T-helper 22 cell (primary cell): Measurements from ENCODE around the gene NTN4.
"Not testable (repeated sequence)": the region's sequence is repeated elsewhere in the genome, so short reads cannot be mapped to it uniquely, and the experiment has no call there.

ENCODE experiments used
- DNase-seq: peaks from one replicate; pipeline ENCODE4 v3.0.0-alpha.2; 2020; ENCODE audit warnings: low read depth

NTN4 gene

GRCh38 chr12:95790033-95790916 lies at the start of gene NTN4:
NTN4 (minus strand) TSS chr12:95790764; CDS start chr12:95790309, 455 bp downstream.
- no peak for DNase-seq

DNA sequence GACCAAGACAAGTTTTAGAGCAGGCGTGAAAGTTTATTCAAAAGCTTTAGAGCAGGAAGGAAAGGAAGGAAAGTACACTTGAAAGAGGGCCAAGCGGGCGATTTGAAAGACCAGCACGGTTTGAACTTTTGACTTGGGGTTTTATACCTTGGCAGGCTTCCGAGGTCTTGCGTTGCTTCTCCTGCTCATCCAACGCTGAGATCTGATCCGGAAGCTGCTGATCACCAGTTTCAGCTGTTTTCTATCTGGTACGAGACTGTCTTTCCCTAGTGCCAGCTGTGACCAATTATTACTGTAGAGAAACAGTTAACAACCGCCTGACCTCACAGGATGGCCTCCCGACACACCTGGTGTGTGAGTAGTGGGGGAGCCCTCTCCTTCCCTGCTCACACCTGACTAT lies 47.6 kb upstream of the NTN4 start:
- no peak for DNase-seq

DNA sequence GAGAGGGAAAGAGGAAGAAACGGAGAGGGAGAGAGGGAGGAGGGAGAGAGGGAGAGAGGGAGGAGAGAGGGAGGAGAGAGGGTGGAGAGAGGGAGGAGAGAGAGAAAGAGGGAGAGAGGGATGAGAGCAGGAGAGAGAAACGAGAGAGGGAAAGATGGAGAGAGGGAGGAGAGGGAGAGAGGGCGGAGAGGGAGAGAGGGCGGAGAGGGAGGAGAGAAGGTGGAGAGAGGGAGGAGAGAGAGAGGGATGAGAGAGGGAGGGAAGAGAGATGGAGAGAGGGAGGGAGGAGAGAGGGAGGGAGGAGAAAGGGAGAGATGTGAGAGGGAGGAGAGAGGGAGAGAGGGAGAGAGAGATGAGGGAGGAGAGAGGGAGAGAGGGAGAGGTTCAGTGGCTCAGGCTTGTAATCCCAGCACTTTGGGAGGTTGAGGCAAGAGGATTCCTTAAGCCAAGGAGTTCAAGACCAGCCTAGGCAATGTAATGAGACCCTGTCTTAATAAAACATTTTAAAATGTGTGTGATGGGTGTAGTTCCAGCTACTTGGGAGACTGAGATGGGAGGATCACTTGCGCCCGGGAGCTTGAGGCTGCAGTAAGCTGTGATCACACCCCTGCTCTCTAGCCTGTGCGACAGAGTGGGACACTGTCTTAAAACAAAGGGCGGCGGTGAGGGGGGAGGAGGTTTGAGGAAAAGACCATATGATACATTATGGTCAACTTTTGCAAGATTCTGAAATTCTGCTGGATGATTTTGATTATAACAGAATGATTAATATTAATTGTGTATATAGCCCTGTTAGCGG lies 46.9 kb upstream of the NTN4 start:
- no peak for DNase-seq

DNA sequence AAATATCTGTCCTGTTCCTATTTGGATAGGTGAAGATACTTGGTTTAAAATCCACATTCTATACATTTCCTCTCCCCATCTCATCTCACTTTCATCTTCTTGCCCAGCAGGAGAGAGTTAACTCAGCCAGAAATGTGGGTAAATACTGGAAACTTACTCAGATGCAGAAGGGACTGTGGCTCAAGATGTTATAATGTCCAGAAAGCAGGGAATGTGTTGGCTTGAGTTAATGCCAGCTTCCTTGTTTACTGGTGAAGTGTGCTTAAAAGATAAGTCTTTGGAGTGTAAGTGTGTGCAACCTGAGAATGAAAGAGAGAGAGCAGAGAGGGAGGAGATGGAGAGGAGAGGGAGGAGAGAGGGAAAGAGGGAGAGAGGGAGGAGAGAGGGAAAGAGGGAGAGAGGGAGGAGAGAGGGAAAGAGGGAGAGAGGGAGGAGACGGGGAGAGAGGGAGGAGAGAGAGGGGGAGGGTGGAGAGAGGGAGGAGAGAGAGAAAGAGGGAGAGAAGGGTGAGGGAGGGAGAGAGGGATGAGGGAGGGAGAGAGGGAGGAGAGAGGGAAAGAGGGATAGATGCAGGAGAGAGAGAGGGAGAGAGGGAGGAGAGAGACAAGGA lies 46.2 kb upstream of the NTN4 start:
- DNase-seq, result no peak

DNA sequence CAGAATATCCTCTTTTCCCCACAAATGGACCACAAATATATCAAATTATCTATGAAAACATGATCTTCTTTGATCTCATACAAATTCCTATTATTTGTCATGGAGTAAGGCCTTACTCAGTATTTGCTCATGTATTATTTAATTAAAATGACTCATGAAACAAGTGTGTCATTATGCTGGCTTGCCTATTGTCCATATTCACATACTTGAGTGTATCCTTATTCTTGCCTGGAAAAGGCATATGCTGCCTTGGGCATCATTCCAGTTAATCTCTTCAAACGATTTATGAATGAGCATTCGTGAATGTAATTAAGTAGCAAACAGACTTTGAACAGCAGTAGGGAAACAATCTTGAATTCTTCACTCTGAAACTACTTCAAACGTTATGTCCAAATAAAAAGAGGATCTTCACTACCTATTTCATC lies 45.6 kb upstream of the NTN4 start:
- no peak for DNase-seq

- DNase-seq, result no peak
Observed at GRCh38 chr12:95834572-95834971, 44.0 kb upstream of the NTN4 start.

DNA sequence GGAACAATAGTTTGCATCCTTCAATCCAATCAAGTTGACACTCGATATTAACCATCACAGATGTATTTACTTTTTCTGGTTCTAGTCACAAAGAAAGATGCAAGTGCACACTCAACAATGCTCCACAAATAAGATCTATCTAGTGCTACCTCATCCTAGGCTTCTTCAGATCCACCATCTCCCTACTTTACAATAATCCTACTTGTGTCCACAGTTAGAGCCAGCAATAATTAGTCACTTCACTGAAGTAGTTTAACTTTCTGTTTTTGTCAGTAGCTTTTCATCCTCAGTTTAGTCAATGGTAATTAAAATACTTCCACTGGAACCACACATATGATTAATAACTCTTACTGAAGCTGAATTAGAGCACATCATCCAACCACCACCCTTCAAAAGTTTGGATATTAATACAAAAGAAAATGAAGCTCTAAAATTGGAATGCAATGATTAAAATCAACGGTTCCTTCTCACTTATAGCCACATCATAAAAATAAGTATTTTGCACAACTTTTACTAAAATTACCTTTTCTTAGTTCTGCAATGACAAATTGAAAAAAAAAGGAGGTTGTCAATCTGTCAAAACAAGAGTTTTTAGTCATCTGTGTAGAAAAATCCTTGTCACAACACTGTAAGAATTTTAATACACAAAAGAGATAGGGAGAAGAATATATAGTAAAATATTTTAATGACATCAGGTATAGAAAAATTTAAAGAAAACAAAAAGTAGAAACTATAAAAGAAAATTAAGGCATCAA lies 39.9 kb upstream of the NTN4 start:
- DNase-seq, result no peak

DNA sequence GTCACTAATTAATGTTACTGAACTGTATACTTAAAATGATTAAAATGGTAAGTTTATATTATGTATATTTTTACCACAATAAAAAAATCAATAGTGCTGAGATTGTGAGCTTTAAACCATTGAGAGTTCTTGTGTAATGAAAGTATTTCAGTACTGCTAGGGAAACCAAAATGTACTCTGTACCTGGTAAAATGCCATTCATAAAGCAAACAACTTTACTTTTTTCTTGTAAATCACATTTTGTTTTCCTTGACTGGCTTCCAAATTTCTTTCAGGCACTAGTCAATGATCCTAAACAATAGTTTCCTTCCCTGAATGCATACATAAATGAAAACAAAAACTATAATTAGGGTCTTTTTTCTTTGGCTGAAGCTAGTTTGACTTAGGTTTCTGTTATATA lies 38.8 kb upstream of the NTN4 start:
- DNase-seq, result no peak

DNA sequence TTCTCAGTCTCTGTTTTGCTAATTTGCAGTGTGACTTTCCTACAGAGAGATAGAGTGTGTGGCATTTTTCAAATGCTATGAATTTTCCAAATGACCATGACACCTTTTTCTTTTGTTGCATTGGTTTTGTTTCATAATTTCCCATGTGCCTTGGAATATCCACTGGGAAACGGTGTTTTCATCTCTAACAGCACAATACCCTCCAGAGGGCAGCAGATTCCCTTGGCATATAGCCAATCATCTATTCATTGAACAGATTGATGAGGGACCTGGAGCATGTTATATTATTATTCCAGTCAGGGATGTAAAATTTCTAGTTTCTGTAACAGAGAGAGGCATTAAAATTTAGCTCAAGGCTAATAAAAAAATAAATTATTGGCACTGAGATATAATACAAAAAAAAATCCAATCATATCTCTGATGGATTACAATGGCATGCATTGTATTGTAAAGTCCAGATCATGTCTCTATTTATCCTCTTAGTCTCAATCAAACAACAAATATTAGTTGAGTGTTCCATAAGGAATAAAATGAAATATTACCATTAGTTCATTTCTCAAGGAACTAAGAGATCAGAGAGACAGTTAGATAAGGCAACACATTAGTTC lies 29.6 kb upstream of the NTN4 start:
- DNase-seq, result no peak

DNA sequence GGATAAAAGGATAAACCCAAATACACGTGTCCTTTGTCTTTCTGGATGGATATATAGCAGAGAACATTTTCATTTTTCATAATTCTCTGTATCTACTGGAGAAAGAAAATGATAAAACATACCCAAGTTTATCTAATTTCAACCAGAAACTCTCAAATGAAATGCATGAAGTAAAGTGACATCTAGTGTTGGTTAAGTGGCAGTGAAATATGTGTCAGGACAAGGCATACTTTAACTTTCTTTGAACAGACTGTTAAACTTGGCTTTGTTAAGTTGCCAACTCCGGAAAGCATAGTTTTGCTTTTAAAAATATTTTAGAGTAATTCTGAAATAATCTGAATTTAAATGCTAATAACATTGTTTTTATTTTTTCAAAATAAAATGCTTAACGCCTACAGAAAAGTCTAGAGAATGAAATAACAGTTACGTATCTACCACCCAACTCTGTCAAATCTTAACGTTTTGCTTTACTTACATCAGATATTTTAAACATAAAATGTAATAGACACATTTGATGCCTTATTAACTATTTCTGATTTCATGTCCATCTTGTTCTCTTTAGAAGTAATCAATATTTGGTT lies 25.2 kb upstream of the NTN4 start:
- no peak for DNase-seq

DNA sequence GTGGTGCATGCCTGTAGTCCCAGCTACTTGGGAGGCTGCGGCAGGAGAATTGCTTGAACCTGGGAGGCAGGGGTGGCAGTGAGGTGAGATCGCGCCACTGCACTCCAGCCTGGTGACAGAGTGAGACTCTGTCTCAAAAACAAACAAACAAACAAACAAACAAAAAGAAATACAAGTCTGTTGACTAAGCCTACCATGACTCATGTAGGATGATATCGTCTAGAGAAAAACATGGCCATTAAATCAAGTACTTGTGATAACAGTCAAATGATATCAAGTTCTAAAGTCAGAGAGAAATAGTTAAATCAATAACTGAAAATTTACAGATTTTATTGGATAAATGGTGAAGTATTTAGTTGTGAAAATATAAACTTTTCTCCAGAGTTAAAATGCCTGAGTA lies 21.6 kb upstream of the NTN4 start:
- not testable (repeated sequence) for DNase-seq

GRCh38 chr12:95810411-95810810 lies 19.8 kb upstream of the NTN4 start:
- DNase-seq, result no peak

DNA sequence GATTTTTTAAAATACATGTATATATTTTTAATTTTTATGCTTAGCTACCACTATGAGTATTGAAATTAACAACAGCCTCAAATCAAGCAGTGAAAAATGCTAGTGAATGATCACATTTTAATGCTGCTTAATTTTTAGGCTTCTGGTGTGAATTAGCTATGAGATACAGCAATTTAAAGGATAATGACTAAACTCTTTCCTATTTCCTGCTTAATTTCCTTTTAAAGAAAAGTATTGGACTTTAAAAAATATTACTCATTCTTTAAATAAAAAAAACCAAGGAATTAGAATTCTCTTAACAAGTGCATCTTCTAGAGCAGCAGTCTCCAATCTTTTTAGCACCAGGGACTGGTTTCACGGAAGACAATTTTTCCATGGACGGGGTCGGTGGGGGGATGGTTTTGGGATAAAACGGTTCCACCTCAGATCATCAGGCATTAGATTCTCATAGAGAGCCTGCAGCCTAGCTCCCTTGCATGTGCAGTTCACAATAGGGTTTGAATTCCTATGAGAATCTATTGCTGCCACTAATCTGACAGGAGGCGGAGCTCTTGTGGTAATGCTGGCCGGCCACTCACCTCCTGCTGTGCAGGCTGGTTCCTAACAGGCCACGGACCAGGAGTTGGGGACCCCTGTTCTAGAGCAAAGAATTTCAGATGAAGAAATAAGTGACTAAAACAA lies 18.6 kb upstream of the NTN4 start:
- DNase-seq, result no peak

DNA sequence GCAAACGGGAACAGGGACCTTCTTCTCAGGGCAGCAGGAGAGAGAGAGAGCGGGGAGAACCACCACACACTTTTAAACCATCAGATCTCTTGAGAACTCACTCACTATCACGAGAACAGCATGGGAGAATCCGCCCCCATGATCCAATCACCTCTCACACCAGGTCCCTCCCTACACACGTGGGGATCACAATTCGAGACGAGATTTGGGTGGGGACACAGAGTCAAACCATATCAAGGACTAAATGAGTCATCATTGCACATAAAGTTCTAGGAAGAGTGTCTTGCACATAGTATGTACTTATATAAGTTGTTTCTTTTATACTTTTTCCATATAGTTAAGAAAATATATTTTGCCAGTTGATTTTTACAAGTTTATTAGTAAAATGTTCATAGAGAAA lies 17.6 kb upstream of the NTN4 start:
- no peak for DNase-seq

- no peak for DNase-seq
Observed at GRCh38 chr12:95805864-95806671, 15.5 kb upstream of the NTN4 start.

- no peak for DNase-seq
Observed at GRCh38 chr12:95804291-95804690, 13.7 kb upstream of the NTN4 start.

DNA sequence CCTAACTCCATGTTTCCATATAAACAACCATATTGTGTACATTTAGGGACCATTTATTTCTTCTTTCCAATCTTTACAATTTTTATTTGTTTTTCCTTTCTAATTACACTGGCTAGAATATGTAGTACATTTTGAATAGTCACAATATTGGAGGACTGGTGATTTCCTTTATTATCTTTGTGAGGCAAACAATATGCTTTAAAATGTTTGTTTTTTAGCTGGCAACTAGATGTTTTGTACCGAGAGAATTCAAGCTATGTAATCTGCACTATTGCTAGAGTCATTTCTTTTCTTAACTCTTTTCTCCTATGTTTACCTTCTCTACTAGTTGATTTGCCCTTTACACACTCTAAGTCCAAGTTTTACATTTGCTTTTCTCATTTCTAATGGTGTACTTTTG lies 13.3 kb upstream of the NTN4 start:
- DNase-seq, result no peak

DNA sequence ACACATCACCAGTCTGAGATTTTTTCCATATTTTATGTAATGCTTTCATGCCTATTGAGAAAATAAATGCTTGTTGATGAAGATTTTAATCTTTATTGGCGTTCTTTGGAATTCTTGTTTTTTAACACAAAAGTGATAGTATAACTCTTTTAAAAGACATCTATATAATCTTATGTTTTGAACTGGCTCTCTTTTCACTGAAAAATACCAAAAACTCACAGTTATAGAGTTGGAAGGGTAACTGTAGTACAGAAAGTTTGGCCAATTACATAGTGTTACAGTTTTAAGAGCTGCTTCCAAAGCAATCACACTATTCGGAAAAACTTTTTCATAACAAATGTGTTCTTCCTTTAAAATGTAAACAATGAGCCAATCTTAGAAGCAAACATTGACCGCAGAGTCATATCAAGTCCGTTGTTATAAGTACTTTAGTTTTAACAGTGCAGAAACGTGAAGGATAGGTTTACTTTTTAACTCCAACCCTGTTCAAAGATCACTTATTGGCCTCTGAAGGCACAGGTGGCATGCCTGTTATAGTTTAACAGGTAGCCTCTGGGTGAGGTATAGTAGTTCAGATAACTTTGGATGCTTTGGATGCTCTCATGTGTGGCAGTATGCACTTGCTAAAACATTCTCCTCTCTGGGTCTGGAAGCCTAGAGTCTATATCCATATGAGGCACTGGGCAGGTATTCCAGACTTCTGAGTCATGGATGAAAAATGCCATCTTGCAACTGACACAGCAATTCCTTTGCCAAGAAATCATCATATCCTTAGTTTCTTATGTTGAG lies 12.1 kb upstream of the NTN4 start:
- no peak for DNase-seq

DNA sequence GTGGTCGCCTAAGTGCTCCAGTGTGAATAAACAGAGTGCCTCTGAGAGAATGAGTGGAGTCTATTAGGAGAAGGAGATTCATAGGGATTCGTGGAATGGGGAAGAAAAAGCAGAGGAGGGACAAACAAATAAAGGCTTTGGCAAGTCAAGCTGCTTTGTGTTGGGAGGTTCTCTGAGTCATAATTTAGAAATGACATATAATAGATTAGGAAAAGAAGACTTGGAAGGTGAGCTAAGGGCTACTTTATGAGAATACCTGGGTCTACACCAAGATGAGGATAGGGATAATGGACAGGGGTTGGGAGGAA lies 6.4 kb upstream of the NTN4 start:
- DNase-seq, result no peak
